ENCODE measurements around the gene RPS6KA2. TPM values are rescaled to one million over a fixed set of nuclear protein-coding genes. Genes with fewer than 3 reads are reported as not detected.

RPS6KA2 gene
- total RNA-seq, 1 experiment from 2014 or later = 14.1 TPM

DNA sequence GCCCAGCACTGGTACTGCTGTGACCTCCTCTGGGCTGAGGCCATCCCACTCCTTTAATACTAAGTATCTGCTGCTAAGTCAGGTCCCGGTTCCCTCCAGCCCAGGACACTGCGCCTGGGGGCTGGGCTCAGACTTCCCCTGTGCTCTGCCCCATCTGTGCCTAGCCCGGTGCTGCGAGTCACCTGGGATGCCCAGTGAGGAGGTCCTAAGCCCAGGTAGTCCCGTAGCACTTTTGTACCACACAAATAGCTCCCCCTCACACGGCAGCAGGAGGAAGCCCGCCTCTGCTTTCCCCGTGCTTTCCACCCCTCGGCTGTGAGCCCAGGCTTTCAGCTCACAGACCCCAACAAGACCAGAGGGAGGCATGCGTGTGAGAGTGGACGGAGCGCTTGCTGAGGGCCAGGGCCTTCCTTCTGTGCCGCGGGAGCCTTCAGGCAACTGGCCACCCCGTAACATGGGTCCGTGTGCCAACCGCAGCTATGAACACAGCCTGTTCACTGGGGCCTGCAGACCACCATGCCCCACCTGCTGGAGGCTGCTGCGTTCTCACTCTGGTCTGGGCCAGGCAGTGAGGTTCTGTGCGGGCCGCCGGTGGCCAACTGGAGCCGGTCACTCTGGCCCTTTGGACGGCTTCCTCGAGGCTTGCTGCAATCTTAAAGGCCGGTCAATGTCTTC is 164.5 kb downstream of the RPS6KA2 start:
- Histone ChIP-seq H3K36me3 (peaks cover 1% of the 10 kb centered on the region; the same call in 1 of the 2 replicates), H3K27me3 (no peaks in the 10 kb centered on the region), H3K9me3 (no peaks in the 10 kb centered on the region), H3K4me3 (no peak overlapping the region)
- DNase-seq = no peak

DNA sequence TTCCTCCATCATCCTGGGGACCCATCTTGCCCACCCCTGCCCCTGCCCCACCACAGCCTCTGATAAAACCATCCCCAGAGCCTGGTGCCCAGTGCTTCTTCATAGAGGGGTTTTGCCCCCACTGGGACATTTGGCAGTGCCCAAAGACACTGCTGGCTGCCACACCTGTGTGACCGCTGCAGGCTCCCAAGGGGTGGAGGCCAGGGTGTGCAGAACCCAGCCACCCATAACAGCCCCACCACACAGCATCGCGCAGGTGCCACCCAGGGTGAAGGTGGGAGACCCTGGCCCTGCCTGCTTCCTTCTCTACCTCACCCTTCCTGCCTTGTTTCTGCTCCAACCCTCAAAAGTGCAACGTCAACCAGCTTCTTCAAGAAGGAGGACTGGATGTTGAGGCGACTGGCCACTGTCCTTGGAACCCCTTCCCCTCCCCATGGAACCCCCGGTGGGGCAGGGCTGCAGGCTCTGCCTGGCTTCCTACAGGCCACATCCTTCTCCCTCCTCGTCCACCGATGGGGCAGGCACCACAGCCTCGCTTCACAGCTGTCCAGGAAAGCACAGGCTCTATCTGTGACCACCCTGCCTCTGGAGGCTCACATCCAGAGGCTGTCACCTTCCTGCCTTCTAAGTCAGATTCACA is 165.1 kb downstream of the RPS6KA2 start:
- no peaks in the 10 kb centered on the region; the same call in 1 of the 2 replicates for H3K36me3 ChIP-seq
- no peaks in the 10 kb centered on the region for H3K27me3 ChIP-seq
- DNase-seq = no peak
- H3K4me3 ChIP-seq = no peak overlapping the region
- no peaks in the 10 kb centered on the region for H3K9me3 ChIP-seq

DNA sequence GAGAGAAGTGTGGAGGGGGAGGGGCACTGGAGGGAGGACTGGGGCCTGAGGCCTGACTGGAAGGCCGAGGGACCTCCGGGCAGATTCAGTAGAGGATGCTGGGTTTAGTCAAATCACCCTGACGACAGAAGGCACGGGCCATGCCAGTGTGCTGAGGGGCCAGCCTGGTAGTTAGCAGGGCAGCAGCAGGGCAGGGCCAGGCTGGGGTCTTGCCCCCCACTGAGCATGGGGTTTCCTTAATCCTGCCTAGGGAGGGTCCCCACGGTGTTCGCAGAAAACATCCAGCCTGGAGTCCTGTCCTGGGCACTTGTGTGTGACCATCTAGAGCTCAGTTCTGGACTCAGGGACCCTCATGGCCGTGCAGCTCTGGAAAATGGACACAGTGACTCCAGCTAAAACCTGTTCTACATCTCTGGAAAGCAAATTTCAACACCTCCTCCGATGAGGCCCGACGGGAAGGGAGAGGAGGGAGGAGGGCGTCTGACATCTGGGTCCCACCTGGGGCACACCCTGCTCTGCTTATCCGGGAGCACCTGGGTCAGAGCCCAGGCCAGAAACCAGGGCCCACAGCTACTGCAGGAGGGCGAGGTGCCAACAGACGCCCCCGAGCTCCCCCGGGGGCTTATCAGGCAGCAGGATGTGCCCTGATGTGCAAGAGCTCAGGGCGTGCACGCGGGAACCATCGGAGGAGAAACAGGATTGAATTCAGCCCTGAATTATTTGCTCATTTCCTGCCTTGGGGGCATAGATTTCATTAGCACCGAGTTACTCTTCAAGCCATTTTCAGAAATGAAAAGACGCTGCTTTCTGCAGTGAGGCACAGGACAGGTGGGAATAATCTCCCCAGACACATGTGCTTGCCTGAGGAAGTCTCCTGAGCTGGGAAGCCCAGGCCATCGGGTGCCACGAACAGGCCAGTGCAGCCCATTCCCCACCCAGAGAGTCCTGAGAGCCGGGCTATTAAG is 166.3 kb downstream of the RPS6KA2 start:
- H3K36me3 ChIP-seq = no peaks in the 10 kb centered on the region; the same call in 1 of the 2 replicates
- H3K4me3 ChIP-seq = no peak overlapping the region
- no peaks in the 10 kb centered on the region for H3K9me3 ChIP-seq
- no peak for DNase-seq
- no peaks in the 10 kb centered on the region for H3K27me3 ChIP-seq

DNA sequence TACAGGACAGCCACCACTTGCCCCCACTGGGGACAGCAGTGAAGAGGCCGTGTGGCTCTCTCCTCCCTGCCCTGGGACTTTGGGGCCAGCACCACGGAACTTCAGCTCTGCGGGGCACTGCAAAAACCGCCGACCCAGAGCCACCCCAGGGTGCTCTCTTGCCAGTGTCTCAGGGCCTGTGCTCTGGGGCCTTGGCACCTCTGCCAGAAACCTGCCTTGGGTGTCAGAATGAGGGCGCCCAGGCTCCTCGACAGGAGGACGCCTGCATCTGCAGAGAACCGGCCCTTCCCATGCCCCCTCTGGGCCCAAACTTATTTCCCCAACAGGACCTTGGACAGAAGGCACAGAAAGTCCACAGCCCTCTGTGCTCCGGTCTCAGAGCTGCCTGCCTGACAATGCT is 167.1 kb downstream of the RPS6KA2 start:
- Histone ChIP-seq H3K4me3 (no peak overlapping the region), H3K9me3 (no peaks in the 10 kb centered on the region), H3K36me3 (no peaks in the 10 kb centered on the region; the same call in 1 of the 2 replicates), H3K27me3 (no peaks in the 10 kb centered on the region)
- DNase-seq = no peak

DNA sequence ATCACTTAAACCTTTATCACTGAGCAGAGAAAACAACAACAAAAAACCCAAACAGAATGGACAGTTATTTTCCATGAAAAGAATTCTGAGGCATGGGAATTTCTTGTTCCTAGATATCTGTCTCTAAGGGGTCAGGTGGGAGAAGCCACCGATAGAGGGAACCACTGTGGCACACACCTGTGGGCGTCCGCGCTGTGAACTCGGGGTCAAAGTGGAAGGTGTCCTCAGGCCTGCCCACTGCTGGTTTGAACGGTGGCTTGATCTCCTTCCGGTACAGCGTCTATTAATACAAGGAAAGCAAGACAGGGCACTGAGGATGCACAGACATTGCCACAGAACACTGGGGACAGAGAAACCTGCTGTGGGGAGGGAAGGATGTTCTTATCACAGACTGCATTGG is 167.8 kb downstream of the RPS6KA2 start:
- no peak overlapping the region for H3K4me3 ChIP-seq
- H3K36me3 ChIP-seq = no peaks in the 10 kb centered on the region
- no peak for DNase-seq
- H3K9me3 ChIP-seq = no peaks in the 10 kb centered on the region
- H3K27me3 ChIP-seq = no peaks in the 10 kb centered on the region

DNA sequence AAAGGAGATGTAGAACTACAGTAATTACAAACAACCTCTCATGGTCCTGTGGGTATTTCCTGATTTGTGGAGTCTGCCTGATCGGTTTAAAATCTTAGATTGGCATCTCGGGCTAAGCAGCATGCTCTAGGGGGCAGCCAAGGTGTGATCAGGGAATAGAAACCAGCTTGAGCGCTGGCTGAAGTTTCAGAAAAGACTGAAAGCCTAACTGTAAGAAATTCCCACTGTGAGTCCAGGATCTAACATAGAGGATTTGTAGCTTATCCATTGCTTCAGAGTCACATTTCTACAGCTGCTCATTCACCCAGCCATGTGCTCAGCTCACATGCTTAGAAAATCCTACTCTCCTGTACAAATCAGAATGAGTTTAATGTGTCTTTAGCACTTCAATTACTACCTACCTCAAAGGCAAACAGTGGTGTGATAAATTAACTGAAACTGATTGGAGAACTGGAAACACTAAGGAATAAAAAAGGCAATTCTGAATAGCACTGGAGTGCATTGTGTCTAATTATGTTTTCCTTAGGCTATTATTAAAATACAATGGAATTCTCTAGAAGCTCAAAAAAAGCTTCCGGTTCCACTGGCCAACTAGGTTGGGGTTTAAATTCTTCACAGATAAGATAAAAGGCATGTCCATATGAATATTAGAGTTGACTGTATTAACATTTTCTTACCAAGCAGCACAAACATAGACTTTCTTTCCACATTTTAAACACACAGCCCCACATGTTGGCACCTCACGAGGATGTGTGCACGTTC is 170.5 kb downstream of the RPS6KA2 start:
- no peak for DNase-seq
- Histone ChIP-seq H3K27me3 (no peaks in the 10 kb centered on the region), H3K4me3 (no peak overlapping the region), H3K36me3 (no peaks in the 10 kb centered on the region), H3K9me3 (no peaks in the 10 kb centered on the region)

DNA sequence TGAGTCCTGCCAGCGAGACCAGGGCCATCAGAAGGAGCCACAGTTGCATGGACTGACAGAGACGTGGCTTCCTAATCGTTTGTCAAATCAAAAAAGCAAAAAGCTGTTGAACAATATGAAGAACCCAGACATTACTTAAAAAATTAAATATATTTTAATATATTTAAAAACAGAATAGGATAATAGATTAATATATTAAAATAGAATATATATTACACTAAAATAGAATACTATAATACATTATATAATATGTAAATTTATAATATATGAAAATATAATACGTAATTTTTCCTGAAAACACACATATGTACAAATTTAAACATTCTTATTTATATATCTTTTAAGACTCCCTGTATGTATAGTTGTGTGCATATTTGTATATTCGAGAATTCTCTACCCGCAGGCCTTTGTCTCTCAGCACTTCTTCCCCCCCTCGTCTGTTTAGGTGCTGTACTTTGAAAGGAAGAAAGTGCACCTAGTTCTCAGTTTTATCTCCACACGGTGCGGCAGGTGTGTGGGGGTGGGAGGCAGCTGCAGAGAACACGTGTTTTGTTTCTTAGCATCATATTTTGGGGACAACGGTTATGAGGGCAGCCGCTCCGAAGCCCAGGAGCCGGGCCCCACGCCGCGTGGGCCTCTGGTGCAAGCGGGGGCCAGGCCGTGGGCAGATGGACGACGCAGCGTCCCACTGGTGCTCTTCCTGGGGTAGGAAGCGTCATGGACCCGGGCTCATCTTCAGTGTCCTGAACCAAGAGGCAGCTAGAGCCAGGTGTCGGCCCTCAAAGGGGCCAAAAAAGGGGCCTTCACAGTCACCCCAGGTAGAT is 172.1 kb downstream of the RPS6KA2 start:
- Histone ChIP-seq H3K4me3 (no peak overlapping the region), H3K36me3 (no peaks in the 10 kb centered on the region), H3K27me3 (no peaks in the 10 kb centered on the region), H3K9me3 (no peaks in the 10 kb centered on the region)
- DNase-seq = no peak

DNA sequence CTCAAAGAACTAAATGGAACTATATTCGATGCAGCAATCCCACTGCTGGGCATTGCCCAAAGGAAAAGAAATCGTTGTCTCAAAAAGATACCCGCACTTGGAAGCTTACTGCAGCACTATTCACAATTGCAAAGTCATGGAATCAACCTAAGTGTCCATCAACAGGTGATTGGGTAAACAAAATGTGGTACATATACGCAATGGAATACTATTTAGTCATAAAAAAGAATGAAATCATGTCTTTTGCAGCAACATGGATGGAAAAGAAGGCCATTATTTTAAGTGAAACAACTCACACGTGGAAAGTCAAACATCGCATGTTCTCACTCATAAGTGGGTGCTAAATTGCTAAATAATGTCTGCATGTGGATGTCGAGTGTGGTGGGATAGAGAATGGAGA is 173.4 kb downstream of the RPS6KA2 start:
- no peak for DNase-seq
- H3K9me3 ChIP-seq = no peaks in the 10 kb centered on the region
- no peak overlapping the region for H3K4me3 ChIP-seq
- no peaks in the 10 kb centered on the region for H3K36me3 ChIP-seq
- no peaks in the 10 kb centered on the region for H3K27me3 ChIP-seq

DNA sequence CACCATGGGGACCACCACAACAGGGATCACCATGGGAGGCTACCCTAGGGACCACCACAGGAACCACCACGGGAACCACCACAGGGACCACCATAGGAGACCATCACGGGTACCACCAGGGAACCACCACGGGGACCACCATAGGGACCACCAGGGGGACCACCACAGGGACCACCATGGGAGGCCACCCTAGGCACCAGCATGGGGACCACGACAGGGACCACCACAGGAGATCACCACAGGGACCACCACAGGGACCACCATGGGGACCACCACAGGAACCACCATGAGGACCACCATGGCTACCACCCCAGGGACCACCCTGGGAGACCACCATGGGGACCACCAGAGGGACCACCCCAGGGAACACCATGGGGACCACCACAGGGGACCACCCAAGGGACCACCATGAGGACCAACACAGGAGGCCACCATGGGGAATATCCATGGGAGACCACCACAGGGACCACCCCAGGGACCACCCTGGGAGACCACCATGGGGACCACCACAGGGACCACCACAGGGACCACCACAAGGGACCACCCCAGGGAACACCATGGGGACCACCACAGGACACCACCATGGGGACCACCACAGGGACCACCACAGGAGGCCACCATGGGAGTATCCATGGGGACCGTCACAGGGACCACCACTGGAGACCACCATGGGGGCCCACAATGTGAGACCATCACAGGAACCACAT is 176.7 kb downstream of the RPS6KA2 start:
- H3K36me3 ChIP-seq = no peaks in the 10 kb centered on the region
- no peaks in the 10 kb centered on the region for H3K9me3 ChIP-seq
- H3K27me3 ChIP-seq = no peaks in the 10 kb centered on the region
- H3K4me3 ChIP-seq = no peak overlapping the region
- DNase-seq = no peak

DNA sequence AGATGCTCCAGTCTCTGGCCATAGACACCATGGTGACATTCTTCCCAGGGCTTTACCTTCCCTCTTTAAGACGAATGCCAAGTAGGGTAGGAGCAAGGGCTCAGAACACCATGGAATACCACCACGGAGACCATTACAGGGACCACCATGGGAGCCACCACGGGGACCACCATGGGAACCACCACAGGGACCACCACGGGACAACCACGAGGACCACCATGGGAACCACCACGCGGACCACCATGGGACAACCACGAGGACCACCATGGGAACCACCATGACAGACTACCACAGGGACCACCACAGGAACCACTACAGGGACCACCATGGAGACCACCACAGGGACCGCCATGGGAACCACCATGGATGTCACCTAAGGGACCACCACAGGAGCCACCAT is 177.4 kb downstream of the RPS6KA2 start:
- Histone ChIP-seq H3K36me3 (no peaks in the 10 kb centered on the region), H3K4me3 (no peak overlapping the region), H3K27me3 (no peaks in the 10 kb centered on the region), H3K9me3 (no peaks in the 10 kb centered on the region)
- DNase-seq = no peak

DNA sequence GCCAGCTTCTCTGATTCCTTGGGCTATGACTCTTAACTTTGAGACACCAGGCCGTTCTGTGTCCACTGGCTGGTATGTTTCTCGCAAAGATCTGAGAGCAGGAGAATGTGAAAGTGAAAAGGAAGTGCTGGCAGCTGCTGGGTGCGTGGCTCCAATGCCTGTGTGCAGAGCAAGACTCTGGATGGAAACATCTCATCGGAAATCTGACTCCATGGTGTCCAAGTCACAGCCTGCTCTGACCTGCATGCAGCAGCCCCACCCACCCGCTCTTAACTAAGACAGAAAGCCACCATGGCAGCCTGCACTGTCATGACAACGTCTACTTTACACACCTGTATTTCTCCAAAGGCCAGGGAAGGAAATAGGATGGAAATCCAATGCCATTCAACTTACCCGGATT is 178.0 kb downstream of the RPS6KA2 start:
- Histone ChIP-seq H3K27me3 (no peaks in the 10 kb centered on the region), H3K9me3 (no peaks in the 10 kb centered on the region), H3K36me3 (no peaks in the 10 kb centered on the region), H3K4me3 (no peak overlapping the region)
- no peak for DNase-seq

DNA sequence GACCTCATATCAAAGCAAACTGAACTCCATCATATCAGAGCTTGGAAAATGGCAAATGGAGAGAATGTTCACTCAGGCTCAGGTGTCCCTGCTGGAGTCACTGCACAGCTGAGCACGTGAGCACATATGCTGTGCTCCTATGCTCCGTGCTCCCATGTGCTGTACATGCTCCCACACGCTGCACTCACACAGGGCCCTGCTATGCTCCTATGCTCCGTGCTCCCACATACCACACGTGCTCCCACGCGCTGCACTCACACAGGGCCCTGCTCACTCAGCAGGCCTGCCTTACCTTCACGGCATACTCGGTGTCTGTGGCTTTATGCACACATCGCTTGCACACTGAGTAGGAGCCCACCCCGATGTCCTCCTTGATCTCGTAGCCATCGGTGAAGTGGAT is 178.6 kb downstream of the RPS6KA2 start:
- DNase-seq = no peak
- no peaks in the 10 kb centered on the region for H3K36me3 ChIP-seq
- no peaks in the 10 kb centered on the region for H3K9me3 ChIP-seq
- no peak overlapping the region for H3K4me3 ChIP-seq
- no peaks in the 10 kb centered on the region for H3K27me3 ChIP-seq

DNA sequence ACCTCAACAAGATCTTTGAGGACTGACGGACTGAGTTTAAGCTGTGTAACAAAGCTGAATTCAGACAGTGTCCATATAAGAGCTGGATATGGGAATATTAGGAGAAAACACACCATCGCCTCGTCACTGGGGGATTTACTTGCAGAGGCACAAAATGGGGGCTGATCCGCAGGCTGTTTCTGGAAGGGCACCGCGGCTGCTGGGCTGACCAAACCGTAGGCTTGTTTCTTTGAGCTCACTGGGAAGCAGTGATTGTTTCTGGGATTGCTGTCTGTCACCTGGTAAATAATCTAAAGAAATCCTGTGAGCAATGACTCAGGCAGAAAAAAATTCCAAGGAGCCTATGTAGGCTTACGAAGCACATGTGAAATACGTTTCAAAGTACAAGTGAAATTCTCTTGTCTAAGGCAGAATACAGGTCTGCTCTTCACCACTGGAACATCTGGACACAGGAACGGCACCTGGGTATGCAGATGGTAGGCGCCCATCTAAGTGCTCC is 180.4 kb downstream of the RPS6KA2 start:
- Histone ChIP-seq H3K36me3 (no peaks in the 10 kb centered on the region), H3K4me3 (no peak overlapping the region), H3K27me3 (no peaks in the 10 kb centered on the region)

DNA sequence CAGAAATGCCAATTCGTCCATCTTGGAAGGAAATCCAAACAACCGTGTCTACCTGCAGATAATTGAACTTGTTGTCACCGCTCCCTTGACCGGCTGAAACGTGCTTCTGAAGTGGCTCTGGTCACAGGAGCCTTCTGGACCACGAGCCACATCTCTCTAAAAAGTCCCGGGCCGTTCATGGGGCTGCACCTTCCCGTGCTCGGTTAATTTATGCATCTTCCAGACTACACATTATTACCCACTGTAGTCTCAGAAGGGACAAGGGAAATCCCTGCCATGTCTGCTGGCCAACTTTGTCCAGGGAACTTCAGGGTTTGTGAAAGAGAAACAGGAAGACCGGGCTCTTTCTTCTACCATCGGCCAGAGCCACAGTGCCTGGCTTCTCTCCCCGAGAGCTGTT is 180.9 kb downstream of the RPS6KA2 start:
- Histone ChIP-seq H3K4me3 (no peak overlapping the region), H3K36me3 (no peaks in the 10 kb centered on the region), H3K27me3 (no peaks in the 10 kb centered on the region), H3K9me3 (no peaks in the 10 kb centered on the region)
- DNase-seq = no peak

More for the DNA sequence above, 180.4 kb downstream of the RPS6KA2 start:
- H3K9me3 ChIP-seq = no peaks in the 10 kb centered on the region
- DNase-seq = no peak

DNA sequence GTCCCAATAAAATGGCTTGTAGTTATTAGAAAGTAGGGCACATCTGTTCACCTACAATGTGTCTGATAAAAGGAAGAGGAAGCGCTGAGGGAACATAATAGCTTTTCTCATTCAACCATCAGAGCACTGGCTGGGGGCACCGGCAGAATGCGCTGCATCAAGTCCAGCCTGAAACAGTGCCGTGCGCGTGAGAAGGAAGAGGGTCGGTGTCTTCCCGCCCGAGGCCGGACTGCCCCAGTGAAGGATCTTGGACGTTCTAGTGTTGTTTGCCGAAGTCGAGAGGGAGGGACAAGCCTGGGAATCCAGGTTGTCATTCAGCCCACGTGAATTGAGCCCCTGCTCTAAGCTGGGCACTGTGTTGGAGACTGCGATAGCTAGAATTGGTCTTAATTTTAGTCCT is 182.6 kb downstream of the RPS6KA2 start:
- Histone ChIP-seq H3K36me3 (no peaks in the 10 kb centered on the region), H3K4me3 (no peak overlapping the region), H3K9me3 (no peaks in the 10 kb centered on the region), H3K27me3 (no peaks in the 10 kb centered on the region)
- DNase-seq = no peak
